GM21381 (cell line): ENCODE results near the gene CYP39A1.

Experiments used
- ATAC-seq: cut with Tn5 transposase; IDR thresholded peaks from one replicate; pipeline ENCODE4 v1.9.1; 2021; ENCODE audit warnings: mild to moderate bottlenecking, moderate library complexity; ENCODE audit not compliant: unreplicated experiment

The CYP39A1 gene

DNA sequence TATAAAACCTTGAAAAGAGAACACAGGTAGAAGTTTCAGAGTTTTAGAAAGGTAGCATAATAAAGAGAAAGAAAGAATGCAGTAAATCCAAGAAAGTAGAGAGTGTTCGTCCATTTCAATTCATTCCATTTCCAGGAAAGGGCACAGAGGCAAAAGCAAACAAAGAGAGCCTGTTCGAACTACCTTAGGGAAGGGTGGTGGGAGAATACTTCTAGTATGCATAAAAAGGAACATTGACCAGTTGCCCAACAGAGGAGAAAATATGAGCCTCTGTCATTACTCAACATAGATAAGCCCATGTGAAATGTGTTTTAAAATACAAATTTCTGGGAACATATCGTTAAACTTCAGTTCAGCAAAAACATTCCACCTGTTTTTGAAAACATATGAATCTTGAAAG, 60.6 kb downstream of the CYP39A1 start:
- no peak for ATAC-seq

GRCh38 chr6:46590765-46591164, 61.9 kb downstream of the CYP39A1 start:
- no peak for ATAC-seq

DNA sequence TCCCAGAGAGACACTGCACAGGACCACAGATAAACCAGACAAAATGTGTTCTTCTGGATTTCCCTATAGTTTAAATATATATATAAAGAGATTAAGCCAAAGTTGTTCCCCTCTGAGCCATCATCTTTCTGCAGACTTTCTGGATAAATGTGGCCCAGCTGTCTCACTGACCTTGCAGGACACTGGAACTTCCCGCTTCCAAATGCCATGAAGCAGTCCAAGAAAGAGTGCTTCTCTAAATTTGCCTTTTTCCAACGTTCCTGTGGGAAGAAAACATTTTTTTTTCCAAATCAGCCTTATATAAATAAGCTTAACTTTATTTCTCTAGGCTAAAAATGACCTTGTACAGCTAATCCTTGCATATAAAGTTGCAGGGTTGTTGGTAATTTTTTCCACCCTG, 65.7 kb downstream of the CYP39A1 start:
- ATAC-seq = no peak

GRCh38 chr6:46584586-46584985, 68.0 kb downstream of the CYP39A1 start:
- ATAC-seq = no peak

GRCh38 chr6:46583721-46584120, 68.9 kb downstream of the CYP39A1 start:
- no peak for ATAC-seq

DNA sequence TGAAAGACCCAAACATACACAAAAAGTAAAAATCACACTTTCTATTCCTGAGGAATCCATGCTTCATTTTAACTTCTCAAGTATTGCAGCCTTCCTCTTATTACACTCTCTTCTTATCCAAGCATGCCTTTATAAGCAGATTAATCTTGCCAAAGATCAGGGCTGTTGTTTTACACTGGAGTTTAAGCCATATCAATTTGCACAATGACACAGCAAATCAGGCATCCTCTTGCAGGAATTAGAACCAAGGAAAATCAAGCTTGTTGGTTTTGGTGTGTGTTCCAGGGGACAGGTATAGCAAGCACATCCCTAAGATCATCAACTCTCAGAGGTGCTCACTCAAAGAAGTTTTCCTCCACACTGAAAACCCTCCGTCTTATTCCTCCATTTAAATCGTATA, 69.5 kb downstream of the CYP39A1 start:
- no peak for ATAC-seq

DNA sequence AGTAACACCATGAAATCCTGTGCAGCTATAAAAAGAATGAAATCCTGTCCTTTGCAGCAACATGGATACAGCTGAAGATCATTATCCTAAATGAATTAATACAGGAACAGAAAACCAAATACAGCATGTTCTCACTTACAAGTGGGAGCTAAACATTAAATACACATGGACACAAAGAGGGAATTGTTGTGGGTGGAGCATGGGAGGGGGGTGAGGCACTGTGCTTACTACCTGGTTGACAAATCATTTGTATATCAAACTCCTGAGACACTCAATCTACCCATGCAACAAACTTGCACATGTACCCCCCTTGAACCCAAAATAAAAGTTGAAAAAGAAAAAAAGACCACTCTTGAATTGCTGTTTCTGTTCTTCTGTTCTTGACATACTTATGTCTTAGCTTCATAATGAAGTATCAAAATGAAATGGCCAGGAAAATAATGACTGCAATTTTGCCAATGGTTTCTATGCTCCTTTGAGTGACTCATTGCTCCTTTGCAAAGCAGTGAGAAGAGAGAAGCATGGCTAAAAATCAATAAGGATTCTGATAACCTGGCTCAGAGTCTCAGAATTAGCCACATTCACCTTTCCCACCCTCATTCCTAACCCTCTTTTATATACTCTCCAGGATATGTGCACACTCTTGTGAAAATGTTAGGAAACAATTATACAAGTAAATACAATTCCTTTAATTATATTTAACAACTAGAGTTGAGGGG, 71.0 kb downstream of the CYP39A1 start:
- ATAC-seq = no peak

- no peak for ATAC-seq
These were observed 77.1 kb downstream of the CYP39A1 start for GRCh38 chr6:46575530-46575929.

GRCh38 chr6:46573140-46573539, 79.5 kb downstream of the CYP39A1 start:
- no peak for ATAC-seq

DNA sequence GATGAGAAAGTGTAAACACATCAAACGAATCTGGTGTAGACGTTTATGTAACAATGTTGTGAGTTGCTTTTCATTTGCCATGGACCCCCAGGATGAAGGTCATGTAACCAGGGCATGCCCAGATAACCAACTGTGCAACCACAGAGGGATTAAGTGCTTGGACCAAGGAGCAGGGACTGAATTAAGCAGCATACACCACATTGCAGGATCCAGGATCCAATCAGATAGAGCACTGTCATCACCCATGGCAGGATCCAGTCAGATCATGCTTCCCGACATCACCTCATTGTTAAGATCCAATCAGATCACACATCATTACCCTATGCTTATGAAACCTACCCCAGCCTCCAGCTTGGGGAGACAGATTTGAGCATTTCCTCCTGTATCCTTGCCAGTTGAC, 87.1 kb downstream of the CYP39A1 start:
- ATAC-seq = no peak

GRCh38 chr6:46563924-46564323, 88.7 kb downstream of the CYP39A1 start:
- no peak for ATAC-seq

GRCh38 chr6:46556053-46556452, 96.6 kb downstream of the CYP39A1 start:
- no peak for ATAC-seq

DNA sequence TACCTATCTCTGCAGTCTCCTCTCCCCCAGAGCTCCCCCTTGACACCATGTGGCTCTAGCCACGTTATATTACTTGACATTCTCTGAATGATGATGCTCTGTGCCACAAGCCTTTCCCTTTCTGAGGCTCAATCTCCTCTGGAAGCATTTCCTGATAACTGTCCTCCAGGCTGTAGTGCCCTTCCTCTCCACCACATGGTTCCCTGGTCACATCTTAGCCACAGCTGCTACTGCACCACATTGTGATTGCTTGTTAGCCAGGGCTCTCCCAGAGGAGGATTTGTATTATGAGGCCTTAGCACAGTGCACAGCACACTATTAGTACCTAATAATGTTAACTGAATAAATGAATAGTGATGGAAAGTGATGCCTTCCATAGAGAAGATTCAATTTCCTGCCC, 97.5 kb downstream of the CYP39A1 start:
- ATAC-seq = no peak

DNA sequence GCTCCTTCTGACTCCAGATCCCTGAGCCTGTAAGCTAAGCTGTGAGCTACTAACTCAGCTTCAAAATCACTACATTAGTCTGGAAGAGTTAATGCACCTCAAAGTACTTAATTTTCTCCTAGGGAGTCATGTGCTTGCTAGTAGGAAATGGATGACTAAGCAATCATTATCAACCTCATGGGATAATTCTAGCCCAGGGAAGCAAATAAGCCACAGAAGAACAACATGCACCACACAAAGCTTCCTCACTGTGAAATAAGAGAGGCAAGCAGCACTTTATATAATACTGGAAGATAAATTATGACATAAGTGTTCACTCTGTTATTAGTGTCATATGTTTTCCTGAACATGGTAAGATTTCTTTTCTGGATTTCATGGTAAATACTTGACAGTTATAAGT, 103.5 kb downstream of the CYP39A1 start:
- ATAC-seq = no peak

GRCh38 chr6:46541556-46541955, 111.1 kb downstream of the CYP39A1 start:
- ATAC-seq = no peak

GRCh38 chr6:46539866-46540265, 112.8 kb downstream of the CYP39A1 start:
- no peak for ATAC-seq

DNA sequence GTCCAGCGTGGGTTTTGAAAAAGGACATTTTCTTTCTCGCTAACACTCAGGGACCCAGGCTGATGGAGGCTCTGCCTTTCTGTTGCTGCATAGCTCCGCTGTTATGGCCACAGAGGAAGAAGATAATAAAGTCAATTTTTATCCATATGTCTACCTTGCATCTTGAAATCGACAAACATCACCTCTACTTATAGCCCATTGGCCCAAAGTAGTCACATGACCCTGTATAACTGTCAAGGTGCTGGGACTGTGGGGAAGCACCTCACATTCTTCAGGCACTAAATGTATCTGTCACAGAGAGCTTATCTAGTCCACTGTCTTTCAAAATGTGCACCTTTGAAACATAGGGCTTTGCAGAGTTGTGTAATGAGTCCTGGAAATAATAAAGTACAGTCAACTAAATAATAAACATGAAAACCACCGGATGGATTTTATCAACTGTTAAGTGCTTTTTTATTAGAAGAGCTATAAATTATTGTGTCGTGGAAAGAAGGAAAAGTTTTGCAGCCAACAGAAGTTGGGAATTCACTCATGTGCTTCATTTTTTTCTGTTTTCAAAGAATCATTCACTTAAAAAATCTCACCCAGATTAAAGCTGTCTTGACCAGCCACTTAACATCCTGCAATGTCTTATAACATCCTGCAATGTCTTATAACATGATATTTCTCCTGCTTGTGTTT, 113.7 kb downstream of the CYP39A1 start:
- no peak for ATAC-seq

GRCh38 chr6:46530896-46531295, 121.7 kb downstream of the CYP39A1 start:
- no peak for ATAC-seq

DNA sequence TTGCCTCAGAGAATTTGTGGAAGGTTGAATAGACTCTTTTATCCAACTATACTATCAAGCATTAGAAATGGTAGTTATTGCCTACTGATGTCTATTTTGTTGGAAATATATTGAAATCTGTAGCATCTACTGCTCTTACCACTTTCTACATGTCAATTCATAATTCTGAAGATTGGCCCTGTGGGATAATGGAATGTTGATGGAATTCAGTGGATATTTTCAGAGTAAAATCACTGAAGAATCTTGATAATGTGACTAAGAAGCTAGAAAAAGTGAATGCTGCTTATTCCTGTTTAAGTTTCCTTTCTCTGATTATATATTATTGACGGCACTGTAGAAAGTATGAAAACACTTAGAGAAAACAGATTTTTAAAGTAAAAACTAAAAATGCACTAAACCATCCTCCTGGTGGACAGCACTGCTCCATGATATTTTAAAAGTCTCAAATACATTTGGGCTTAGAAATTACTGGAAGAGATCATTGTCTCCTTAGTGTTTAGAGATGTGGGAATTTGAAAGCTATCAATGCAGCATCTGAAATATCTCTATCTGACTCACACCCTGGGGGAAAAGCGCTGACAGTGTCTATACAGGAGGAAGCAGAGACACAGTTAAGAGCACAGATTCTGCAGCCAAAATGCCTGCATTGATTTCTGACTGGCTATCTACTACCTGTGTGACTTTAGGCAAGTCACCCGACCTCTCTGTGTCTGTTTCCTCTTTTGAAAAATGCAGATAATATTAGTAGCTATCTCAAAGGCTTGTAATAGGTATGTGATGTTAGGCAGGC, 123.5 kb downstream of the CYP39A1 start:
- ATAC-seq = no peak

DNA sequence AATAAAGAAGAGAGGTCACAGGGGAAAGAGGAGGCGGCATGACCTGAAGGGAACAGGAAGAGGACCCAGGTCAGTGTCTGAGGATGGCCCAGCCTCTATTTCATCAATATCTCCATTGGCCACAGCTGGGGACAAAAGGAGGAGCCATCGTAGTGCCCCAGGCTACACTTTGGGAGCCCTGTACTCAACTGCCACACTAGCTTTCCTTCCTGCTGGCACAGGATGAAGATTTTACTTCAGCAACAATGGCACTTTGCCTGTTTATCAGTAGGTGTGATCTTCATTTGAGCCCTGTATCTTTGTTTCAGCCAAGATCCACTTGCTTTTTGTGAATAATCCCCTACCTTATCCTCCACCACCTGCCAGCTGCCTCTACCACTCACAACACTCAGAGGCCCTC, 126.0 kb downstream of the CYP39A1 start:
- ATAC-seq = no peak

- ATAC-seq = no peak
These were observed 127.0 kb downstream of the CYP39A1 start for GRCh38 chr6:46525583-46525982.

DNA sequence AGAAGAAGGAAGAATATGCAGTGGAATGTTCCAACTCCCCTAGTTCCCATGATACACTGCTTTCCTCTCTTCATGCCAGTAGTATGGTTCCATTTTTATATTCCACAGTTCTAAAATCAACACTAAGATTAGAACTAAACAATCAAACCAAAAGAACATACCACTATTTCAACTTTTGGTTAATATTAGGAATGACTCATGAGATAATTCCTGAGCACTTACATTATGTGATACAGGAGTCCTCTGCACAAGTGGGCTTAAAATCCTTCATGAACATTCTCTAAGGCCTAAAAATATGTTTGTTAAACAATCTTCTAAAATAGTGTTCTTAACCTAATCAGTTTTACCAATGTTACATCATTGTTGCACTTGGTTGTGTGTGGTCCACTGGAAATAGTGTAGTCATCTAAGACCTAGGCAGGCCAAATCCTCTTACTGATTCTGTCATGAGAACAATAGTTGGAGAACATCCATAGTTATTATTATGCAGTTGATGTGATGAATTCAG, 131.1 kb downstream of the CYP39A1 start:
- no peak for ATAC-seq
